GM21423 (cell line): ENCODE data around the gene GRK5.

ENCODE experiments used
- ATAC-seq: cut with Tn5 transposase; IDR thresholded peaks from one replicate; pipeline ENCODE4 v1.9.1; 2021; ENCODE audit warnings: mild to moderate bottlenecking, moderate library complexity; ENCODE audit not compliant: unreplicated experiment

GRK5 gene

DNA sequence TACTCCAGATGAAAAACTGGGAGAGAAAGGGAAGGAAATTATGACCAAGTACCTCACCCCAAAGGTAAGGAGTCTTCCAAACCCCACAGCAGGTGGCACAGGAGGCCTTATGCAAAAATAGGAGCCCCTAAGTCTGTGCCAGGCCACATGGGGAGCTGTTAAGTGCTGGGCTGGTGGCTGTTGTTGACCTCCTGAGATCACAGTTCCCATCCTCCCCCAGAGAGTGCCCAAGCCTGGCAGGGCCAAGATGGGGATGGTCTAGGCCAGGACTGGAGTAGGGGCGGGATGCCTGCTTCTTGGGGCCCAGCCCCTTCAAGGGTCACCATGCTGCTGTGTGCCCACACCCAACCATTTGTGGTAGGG lies 189.3 kb downstream of the GRK5 start:
- no peak for ATAC-seq

DNA sequence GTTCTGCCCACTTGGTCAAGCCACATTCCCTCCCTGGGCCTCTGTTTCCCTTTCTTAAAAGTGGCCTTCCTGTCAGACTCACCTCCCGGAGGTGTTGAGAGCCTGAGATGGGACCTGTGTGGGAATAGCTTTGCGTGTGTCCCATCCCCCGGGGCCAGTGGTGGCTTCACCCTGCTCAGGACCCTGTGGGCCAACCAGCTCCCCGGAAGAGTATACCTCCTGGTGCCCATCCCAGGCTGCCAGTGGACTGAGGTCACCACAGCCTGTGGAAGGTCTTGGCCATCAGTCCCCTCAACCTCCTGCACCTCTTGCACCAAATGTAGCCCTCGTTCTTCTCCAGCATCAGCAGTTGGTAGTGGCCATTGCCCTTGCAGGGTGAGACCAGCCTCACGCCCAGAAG lies 190.0 kb downstream of the GRK5 start:
- no peak for ATAC-seq

DNA sequence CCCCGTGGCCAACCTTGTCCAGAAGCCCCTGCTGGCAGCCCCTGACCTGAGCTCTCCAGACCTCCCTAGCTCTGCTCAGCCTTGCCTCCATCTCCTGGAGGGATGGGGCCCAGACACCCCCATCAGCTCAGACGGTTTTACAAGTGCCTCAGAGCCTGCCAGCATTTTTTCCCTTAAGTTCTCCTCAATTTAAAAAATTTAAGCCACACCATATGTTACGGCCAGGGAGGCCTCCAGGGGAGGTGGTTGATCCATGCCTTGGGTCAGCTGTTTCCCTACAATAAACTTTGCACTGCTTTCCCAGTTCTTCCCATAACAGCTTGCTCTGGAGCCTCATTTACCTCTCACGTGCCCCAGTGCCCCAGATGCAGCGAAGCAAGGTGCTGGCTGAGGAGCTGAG lies 191.6 kb downstream of the GRK5 start:
- ATAC-seq: no peak

DNA sequence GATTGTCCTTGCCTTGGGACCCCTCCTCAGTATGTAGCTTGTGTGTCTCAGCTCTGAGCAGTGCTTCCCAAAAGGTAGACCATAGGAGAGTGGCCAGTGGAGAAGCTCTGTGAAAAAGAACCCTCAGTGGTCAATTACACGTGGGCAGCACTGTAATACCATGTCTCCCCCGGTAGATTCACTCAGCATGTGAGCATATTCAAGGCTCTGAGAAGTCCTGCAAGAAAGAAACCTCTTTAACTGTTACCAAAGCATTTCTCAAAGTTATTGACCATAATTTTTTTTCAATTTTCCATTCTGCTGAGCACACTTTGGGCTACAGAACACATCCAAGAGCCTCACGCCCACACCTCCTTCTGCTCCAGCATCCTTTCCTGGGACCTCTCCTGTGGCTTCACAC lies 192.1 kb downstream of the GRK5 start:
- no peak for ATAC-seq

DNA sequence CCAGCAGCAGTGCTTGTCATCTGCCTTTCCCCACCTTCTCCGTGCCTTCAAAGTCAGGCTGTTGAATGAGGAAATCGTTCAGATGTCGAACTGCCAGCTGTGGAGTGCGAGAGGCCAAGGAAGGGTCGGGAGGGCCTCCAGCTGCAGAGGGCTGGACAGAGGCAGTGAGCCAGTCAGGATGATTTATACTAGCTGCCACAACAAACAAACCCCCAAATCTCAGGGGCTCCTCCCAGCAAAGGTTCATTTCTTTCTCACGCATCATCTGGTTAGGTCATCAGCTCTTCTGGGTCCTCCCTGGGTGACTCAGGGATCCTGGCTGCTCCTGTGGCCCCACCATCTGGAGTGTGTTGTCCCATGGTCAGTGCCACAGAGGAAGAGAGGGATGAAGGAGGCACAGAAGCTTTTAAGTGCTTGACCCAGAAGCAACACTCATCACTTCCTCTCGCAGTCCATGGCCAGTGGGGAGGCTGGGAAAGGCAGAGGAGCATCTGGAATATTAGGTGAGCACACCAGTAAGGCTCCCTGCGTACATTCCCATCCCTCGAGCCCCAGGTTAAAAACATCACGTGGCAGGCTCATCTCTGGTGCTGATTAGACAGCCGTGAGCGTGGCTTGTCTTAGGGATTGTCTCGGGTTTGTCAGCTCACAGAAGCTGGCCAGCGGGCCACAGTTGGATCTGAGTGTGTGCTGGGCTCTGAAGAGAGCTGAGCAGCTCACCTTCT lies 194.5 kb downstream of the GRK5 start:
- ATAC-seq: no peak

DNA sequence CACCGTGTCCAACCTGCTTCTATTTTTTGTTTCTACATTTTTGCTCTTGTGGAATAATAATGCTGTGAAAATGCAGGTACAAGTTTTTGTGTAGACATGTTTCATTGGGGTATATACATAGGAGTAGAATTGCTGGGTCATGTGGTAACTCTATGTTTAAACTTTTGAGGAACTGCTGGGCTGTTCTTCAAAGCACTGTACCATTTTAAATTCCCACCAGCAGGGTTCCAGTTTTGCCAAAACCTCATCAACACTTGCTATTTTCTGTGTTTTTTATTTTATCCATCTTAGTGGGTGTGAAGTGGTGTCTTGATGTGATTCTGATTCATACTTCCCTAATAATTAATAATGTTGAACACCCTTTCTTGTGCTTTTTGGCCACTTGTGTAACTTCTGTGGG lies 196.6 kb downstream of the GRK5 start:
- no peak for ATAC-seq

DNA sequence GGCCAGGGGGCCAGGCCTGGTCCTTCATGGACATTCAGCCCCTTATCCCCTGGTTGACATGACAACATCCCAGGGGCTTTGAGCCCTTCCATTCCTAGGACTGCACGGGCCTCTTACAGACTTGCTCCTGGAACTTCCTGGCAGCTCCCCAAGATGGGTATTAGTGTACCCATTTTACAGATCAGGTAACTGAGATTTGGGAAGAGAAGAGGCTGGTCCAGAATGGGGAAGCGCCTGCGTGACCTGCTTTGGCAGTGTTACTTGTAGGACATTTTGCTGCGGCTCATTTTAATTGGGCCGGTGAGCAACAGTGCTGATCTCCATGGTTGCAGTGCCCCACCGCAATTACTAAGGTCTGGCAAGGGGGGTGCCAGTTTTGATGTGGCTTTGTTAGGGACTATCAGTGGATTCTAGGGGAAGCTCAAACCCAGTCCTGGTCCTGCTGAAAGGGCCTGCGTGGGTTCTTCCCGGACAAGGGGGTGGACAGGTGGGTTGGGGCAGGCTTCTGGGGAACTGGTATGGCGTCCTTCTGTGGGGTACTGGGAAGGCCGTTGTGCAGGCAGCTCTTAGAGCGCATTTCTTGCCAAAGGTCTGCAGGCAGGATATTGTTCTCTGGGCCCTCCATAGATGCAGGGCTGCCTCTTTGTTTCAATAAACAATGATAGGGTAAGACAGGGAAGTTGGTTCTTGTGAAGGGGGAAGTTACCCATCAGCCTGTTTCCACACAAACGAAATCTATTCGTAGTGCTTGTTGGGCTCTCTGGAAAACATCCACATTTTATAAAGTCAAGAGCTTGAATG lies 197.5 kb downstream of the GRK5 start:
- ATAC-seq: no peak

DNA sequence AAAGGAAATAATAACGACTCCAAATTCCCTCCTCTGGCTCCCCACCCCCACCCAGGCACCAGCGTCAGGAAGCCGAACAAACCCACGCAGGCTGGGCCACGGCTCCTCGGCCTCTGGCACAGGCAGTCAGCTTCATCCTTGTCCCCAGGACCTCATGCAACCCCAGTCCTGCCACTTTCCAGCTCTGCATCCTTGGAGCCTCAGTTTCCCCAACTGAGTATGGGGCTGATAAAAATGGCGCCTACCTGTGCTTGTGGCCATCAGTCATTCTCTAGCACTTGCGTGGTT lies 198.1 kb downstream of the GRK5 start:
- no peak for ATAC-seq

DNA sequence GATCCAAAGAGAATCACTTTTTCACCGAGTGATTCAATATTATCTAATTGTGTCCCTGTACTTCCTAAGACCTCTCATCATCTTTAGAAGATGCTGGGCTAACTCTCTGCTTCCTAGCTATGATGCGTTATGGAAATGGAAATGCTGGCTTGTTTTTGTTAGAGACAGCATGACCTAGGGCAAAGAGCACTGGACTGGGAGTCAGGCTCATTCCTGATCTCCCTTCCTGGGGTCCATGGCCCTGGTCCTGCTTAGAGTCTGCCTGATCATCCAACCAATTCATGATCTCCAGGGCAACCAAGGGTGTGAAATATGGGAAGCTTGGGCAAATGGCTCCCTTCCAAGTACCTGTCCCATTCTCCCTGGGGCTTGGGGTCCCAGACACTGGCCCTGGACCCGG lies 198.8 kb downstream of the GRK5 start:
- no peak for ATAC-seq

DNA sequence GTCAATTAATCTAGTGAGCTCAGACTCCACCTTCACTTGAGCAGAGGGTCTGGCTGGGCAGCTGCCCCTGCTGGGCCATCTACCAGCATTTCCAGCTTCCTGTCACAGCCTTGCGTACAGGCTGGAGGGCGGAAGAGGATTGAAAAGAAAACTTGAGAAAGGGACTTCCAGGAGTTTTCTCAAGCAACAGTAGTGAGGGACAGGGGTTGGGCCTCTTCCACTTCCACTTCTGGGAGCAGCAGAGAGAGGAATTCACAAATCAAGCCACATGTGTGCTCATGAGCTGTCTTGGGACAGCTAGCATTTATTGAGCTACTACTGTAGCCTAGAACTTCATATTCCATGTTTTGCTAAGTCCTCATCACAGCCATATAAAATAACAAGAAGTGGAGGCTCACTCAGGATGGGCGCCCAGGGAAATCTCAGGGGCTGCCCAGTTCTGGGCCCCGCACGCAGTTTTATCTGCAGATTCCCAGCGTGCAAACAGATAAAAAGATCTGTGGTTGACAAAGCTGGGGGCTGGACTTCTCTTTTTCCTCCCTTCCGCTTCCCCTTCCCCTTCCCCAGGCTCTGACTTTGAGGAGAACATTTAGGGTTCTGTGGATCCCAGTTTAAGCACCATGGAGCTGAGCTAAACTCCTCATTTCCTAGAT lies 199.4 kb downstream of the GRK5 start:
- ATAC-seq: no peak

DNA sequence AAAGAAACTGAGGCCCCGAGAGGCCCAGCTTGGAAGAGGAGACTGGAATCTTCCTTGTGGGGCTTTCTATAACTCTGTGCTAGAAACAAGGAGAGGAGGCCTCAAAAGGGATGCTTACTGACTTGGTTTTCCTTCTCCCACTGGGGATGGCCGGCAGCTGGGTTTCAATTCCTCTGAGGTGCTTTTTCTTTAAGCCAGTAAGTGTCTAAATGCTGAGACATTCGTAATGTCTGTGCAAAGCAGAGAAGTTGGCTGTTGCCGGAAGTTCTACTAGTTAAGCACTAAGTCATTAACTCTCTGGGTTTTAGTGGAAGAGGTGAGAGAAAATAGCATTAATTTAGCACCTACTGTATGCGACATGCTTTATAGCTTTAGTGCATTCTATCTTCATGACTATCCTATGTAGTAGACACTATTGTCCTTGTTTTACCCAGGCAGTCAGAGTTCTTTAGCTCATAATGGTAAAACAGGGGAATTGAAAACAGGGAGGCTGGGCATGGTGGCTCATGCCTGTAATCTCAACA lies 199.9 kb downstream of the GRK5 start:
- no peak for ATAC-seq

DNA sequence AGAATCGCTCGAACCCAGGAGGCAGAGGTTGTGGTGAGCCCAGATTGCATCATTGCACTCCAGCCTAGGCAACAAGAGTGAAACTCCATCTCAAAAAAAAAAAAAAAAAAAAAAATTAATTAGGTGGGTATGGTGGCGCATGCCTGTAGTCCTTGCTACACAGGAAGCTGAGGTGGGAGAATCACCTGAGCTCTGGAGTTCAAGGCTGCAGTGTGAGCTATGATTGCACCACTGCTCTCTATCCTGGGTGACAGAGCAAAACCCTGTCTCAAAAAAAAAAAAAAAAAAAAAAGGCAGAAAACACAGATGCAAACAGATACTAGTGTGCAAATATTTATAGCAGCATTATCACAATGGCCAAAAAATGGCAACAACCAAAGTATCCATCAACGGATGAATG lies 200.7 kb downstream of the GRK5 start:
- no peak for ATAC-seq

DNA sequence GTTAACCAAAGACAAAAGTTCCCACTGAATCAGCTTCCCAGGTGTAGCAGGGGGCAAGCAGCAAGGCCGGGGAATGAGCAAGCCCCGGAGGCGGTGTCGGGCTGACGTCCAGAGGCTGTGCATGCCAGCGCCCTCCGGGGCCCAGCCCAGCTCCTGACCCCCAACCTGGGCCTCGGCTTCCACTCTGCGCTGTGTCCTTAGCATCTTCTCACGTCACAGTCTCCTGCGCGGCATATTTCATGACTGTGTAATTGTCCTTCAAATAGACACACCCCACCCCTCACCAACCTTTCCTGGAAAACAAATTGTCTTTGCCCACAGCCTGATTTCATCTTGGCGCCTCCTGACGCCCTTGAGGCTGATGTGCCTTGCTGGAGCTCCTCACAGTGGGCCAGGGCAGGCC lies 201.6 kb downstream of the GRK5 start:
- no peak for ATAC-seq

DNA sequence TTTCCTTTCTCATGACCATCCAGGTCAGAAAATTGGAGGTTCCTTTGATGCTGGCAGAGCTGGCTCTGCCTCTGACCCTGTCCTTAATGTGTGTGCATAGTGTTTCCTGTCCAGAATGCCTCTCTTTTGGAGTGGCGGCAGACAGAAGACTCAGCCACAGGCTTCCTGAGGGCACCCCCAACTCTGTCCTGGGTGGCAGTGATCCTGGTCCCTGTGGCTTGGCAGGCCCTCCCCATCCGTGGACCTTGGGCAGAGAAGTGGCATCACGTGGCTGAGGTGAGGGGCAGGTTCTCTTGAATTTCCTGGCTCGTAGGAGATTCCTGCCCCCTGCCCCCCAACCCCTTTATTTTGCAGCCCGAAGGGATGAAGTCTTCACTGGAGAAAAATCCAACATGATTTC lies 202.0 kb downstream of the GRK5 start:
- no peak for ATAC-seq

DNA sequence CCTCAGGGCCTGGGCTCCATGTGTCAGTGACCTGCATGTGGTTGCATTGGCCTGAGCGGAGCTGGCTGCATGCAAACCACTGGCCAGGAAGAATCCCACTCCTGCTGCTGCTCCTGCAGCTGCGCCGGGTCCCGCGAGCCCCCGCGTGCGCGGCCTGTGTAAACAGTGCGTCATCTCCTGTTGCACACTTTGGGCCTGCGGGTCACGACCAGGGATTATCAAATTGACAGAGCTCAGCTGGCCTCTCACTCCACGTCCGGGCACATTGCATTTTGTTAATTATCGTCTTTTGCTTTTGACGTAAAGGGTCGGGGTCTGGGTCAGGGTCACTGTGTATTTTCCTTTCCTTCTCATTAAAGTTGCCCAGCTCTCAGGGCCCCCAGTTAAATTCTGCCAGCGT lies 202.5 kb downstream of the GRK5 start:
- ATAC-seq: no peak

DNA sequence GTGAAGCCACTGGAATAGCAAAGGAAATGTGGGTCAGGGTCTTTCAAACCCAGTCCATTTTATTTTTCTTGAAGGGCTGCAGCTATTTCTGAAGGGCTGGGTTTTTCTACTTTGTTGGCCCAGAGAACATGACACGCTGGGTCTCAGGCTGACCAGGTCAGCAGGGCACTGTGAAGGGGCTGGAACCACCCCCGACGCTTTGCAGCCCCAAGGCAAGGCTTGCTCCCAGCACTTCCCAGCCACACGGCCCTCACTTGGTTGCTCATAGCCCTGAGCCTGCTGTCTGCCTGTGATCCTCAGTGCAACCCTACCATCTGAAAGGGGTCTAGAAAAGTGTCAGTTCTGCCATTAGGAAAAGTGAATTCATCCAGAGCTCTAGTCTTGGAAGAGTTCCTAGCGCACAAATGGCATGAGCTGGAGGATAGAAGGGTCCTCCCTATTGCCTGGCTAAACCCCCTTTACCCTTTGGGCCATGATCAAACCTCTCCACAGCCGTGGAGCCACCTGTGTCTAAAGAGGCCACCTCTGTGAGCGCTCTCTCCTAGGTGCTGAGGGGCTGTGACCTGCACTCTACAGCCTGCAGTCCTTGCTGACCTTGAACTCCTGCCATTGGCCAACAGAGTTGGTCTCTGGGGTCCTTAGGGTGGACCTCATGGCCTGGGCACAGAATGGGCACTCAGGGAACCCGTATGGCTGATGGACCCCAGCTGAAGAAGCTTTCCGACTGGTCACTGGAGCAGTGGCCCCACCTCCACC lies 203.2 kb downstream of the GRK5 start:
- no peak for ATAC-seq

DNA sequence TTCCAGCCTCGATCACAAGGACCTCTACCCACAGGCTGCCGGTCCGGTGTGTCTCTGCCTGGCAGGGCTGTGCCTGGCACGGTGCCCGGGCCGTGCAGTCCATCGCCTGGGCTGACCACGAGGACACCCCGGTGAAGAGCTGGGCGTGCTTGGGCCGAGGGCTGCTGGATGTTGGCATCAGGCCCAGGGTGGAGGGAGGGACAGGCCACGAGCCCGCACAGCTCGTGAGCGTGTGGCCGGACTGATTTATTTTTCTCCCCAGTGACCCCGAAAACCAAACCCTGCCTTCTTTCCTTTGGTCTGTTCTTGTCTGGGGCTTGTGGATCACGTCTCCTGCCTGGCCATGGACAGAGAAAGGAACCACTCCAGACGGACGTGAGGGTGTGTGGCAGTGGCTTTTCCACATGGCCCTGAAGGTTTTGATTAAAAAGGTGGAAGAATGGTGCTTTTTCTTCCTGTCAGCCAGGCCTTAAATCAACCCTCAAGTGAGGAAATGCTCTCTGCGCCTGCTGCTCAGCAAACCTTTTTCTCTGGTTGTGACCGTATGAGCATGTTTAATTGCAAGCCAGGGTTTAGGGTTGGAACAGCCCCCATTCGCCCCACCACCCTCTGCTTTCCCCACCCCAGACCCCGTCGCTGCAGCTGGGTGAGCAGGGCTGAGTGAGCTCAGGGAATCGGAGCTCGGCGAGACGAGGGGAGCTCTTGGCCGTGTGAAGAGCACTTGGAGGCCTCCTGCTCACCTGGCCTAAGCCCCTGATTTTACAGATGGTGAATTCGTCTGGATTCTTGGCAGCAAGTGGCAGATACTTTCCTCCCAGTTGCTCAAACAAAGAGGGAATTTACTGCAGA lies 205.1 kb downstream of the GRK5 start:
- ATAC-seq: no peak

DNA sequence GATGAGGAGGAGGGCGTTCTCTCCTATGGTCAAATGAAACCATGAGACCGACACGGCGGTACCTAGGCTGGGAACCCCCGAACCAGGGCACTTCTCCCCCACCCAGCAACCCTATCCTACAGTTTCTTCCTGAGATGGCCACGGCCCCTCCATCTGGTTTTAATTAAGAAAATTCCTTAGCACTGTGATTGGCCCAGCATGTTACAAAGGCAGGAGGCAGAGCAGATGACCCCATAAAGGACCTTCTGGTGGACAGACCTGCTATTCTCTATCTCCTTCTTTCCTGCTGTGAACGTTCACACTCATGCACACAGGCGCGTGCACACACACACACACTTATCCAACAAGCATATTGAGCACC lies 205.7 kb downstream of the GRK5 start:
- ATAC-seq: no peak

DNA sequence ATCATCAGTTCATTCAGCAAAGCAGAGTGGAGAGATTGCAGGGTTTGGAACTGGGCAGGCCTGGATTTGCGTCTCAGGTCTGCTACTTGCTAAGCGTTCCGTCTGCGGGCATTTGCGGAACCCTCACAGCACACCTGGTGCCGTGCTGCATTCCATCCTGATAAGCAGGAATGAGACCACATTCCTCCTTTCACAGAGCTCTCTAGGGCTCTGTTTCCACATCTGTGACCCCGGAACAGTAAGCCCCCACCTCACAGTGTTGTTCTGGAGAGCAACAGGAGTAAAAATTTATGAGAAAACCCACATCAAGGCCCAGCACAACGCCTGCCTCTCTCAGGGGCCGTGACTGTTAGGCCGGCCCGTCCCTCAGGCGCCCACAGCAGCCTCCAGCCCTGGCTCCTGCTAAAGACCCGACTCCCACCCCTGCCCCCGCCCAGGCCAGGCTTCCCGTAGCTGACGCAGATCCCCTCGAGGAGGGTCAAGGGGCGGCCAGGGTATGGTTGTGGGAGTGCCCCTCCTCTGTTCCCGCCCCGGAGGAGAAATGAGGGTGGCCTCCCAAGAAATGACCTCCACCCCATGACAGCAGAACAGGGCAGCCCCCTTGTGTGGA lies 206.2 kb downstream of the GRK5 start:
- no peak for ATAC-seq

DNA sequence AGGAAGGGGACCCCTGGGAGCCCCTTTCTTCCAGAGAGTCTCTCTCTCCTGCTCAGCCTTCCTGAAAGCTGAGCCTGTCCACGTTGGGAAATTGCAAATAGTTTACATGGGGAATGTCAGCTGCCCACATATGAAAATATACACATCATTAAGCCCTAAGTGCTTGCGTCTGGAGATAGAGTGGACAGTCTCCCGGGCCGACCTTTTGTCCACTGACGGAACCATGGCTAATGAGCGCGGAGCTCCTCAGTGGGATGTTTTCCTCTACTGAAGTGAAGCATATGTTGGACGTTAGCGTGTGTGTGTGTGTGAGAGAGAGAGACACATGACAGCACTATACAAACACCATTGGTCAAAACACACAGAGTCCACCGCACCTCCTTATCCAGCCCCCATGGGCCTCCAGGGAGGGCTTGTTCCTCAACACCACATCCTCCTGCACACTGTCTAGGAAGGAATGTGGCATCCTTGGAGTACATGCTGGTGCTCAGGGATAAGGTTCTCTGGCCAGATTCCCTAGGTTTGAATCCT lies 206.8 kb downstream of the GRK5 start:
- no peak for ATAC-seq
